Iris pigment epithelial cell (primary cell): ENCODE data around the gene LRRC3C.
"Not testable (repeated sequence)": the region's sequence is repeated elsewhere in the genome, so short reads cannot be mapped to it uniquely, and the experiment has no call there.

ENCODE experiments used
- DNase-seq: peaks from one replicate; pipeline ENCODE4 v3.0.0-alpha.2; 2011; ENCODE audit warnings: low read depth

Gene LRRC3C

GRCh38 chr17:39924691-39925055 is 2.9 kb upstream of the LRRC3C start:
- DNase-seq = no peak

GRCh38 chr17:39925282-39926134 is 2.0 kb upstream of the LRRC3C start:
- no peak for DNase-seq

GRCh38 chr17:39926135-39926587 is 1.4 kb upstream of the LRRC3C start:
- DNase-seq = no peak

- DNase-seq = peak; percentile 68
Observed at GRCh38 chr17:39926588-39927100, 888 bp upstream of the LRRC3C start.

GRCh38 chr17:39927929-39928857 is 661 bp downstream of the LRRC3C start:
- peak; percentile 30 for DNase-seq

- DNase-seq = peak; percentile 97
Observed at GRCh38 chr17:39928858-39929645, 1.5 kb downstream of the LRRC3C start.

- DNase-seq = peak; percentile 92
Observed at GRCh38 chr17:39929646-39930407, 2.3 kb downstream of the LRRC3C start.

- no peak for DNase-seq
Observed at GRCh38 chr17:39933912-39934311, 6.4 kb downstream of the LRRC3C start.

- DNase-seq = no peak
Observed at GRCh38 chr17:39934324-39934723, 6.8 kb downstream of the LRRC3C start.

- DNase-seq = peak; percentile 50
Observed at GRCh38 chr17:39935909-39936308, 8.4 kb downstream of the LRRC3C start.

GRCh38 chr17:39937447-39937846 is 9.9 kb downstream of the LRRC3C start:
- DNase-seq = no peak

GRCh38 chr17:39938140-39938869 is 10.8 kb downstream of the LRRC3C start:
- DNase-seq = no peak

- no peak for DNase-seq
Observed at GRCh38 chr17:39939106-39939505, 11.6 kb downstream of the LRRC3C start.

GRCh38 chr17:39939588-39940419 is 12.3 kb downstream of the LRRC3C start:
- DNase-seq = peak; percentile 97

GRCh38 chr17:39943702-39944392 is 16.3 kb downstream of the LRRC3C start:
- no peak for DNase-seq

GRCh38 chr17:39944393-39944711 is 16.8 kb downstream of the LRRC3C start:
- no peak for DNase-seq

GRCh38 chr17:39946551-39947330 is 19.2 kb downstream of the LRRC3C start:
- DNase-seq = no peak

GRCh38 chr17:39948489-39948828 is 20.9 kb downstream of the LRRC3C start:
- DNase-seq = not testable (repeated sequence)
